HG03457 (cell line): ENCODE results near the gene LCOR.
"Not testable (repeated sequence)": the region's sequence is repeated elsewhere in the genome, so short reads cannot be mapped to it uniquely, and the experiment has no call there.

Experiments used
- ATAC-seq: cut with Tn5 transposase; IDR thresholded peaks from one replicate; pipeline ENCODE4 v1.9.1; 2021; ENCODE audit warnings: moderate number of reproducible peaks; ENCODE audit not compliant: unreplicated experiment

LCOR gene

DNA sequence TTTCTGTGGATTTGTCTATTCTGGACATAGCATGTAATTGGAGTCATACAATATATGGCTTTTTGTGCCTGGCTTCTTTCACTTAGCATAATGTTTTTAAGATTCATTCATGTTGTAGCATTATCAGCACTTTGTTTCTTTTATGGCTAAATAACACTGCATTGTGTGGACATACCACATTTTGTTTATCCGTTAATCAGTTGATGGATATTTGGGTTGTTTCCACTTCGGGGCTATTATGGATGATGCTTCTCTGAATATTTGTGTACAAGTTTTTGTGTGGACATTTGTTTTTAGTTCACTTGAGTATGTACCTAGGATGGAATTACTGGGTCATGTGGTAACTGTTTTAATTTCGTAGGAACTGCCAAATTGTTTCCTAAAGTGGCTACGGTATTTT, 6.4 kb downstream of the LCOR start:
- no peak for ATAC-seq

DNA sequence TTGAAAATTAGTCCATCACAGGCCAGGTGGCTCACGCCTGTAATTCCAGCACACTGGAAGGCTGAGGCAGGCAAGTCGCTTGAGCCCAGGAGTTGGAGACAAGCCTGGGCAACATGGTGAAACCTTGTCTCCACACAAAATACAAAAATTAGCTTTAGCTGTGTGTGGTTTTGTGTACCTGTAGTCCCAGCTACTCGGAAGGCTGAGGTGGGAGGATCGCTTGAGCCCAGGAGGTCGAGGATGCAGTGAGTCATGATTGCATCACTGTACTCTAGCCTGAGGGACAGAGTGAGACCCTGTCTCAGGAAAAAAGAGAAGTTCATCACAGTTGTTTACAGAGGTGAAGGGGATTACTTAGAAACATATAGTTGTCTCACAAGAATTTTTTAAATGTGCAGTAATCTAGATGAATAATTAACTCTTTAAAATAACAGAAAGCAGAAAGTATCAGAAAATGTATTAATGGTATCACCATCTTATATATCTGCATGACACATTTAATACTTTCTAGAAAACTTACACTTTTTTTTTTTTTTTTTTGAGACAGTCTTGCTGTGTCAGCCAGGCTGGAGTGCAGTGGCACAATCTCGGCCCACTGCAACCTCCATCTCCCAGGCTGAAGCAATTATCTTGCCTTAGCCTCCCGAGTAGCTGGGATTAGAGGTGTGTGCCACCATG, 8.9 kb downstream of the LCOR start:
- no peak for ATAC-seq

DNA sequence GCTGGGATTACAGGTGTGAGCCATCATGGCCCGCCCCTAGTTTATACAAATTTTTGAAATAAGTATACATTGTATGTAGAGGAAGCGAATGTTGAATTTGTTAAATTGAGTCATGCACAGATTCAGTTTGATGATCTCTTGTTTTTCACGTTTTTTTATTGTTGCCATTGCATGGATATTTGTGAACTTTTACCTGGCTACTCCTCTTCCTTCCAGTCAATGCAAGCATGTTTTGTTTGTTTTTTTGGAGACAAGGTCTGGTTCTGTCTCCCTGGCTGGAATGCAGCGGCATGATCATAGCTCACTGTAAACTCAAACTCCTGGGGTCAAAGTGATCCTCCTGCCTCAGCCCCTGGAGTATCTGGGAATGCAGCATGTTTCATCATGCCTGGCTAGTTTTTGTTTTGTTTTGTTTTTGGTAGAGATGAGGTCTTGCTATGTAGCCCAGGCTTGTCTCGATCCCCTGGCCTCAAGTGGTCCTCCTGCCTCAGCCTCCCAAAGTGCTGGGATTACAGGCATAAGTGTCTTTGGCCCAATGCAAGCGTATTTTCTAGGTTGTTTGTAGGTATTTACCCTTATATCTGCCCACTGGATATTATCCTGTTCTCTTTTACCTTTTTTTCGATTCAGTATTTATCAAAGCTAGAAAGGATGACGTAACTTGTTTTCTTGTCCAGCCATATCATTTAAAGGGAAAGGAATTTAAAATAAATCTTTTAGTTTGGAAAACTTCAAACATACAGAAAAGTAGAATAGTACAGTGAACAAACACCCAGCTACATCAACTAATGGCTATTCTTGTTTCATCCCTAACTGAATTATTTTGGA, 11.0 kb downstream of the LCOR start:
- no peak for ATAC-seq

DNA sequence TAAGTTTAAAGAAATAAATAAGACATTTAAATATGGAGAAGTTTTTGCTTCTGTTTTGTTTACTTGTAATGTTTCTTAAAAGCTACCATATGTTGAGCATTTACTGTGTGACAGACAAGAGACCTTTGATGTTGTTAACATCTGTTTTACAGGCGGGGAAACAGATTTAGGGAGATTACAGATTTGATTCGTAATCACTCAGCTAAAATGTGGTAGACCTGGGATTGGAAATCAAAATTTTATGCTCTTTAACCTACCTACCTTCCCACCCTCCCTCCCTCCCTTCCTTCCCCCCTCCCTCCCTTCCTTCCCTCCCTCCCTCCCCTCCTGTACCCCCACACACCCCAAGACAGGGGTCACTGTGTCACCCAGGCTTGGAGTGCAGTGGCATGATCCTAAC, 11.7 kb downstream of the LCOR start:
- ATAC-seq, result no peak

DNA sequence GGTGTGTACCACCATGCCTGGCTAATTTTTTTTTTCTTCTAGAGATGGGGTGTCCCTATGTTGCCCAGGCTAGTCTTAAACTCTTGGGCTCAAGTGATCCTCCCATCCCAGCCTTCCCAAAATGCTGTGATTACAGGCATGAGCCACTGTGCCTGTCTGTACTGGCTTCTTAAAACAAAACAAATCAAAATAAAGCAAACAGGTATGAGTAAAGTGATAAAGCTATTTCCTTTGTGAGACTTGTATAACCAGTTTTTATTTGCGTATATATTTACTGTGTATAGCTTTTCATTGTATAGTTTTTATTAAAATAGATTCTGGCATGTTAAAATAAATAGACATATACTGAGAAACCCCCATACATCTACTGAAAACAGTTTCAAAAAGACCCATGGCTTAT, 14.3 kb downstream of the LCOR start:
- no peak for ATAC-seq

DNA sequence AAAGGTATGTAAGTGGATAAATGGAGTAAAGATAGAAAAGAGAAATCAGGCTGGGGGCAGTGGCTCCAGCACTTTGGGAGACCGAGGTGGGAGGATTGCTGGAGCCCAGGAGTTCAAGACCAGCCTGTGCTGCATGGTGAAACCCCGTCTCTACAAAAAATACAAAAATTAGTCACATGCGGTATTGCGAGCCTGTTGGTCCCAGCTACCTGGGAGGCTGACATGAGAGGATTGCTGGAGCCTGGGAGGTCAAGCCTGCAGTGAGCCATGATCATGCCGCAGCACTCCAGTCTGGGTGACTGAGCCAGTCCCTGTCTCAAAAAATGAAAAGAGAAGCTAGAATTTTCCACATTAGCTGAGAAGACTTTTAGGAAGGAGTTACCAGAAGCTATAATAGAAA, 14.8 kb downstream of the LCOR start:
- no peak for ATAC-seq

DNA sequence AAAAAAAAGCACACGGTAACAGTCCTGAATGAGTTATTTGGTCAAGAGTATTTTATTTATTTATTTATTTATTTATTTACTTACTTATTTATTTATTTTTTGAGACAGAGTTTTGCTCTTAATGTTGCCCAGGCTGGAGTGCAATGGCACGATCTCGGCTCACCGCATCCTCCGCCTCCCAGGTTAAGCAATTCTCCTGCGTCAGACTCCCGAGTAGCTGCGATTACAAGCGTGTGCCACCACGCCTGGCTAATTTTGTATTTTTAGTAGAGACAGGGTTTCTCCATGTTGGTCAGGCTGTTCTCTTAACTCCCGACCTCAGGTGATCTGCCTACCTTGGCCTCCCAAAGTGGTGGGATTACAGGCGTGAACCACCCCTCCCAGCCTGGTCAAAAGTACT, 15.3 kb downstream of the LCOR start:
- not testable (repeated sequence) for ATAC-seq

DNA sequence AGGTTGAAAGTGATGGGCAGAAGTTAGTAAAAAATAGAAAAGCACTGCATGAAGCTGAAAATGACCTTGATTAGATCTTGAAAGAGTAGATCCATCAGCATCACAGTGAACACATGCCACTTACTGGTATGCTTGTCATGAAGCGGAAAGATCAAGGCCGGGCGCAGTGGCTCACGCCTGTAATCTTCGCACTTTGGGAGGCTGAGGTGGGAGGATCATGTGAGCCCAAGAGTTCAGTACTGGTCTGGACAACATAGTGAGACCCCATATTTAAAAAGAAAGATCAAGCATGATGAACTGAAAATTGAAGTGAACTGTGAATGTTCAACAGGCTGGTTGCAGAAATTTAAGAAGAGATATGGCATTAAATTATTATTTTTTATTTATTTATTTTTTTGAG, 18.0 kb downstream of the LCOR start:
- ATAC-seq, result no peak

DNA sequence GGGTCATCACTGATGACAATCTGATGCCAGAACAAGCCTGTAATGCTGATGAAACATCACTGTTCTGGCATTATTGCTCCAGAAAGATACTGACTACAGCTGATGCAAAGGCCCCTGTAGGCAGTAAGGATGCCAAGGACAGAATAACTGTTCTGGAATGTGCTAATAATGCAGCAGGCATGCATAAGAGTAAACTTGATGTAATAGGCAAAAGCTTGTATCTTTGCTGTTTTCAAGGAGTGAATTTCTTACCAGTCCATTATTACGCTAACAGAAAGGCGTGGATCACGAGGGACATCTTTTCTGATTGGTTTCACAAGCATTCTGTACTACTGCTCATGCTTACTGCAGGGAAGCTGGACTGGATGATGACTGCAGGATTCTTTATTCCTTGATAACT, 18.7 kb downstream of the LCOR start:
- no peak for ATAC-seq

DNA sequence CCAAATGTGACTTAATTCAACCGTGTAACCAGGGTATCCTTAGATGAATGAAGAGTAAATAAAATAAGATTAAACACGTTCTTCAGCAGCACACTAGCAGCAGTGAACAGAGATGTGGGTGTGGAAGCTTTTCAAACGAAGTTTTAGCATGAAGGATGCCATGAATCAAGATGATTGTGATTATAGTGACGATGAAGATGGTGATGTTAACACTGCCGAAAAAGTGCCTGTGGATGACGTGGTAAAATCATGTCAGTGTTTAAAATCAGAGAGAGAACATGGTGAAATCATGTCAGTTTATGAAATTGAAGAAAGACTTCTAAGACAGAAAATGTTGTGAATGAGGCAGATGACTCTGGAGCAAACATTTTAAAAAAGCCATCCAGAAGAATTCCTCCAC, 19.2 kb downstream of the LCOR start:
- no peak for ATAC-seq

DNA sequence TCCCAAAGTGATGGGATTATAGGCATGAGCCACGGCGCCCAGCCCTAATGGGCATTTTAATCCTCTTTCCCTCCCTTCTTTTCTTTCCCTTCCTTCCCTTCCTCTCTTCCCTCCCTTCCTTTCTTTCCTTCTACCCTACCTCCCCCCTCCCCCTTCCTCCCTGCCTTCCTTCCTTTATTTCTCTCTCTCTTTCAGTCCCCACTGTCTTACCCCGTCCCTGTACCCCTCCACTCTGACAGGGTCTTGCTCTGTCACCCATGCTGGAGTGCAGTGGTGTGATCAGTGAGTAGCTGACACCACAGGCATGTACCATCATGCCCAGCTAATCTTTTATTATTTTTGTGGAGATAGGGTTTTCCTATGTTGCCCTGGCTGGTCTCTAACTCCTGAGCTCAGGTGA, 24.2 kb downstream of the LCOR start:
- ATAC-seq, result no peak

DNA sequence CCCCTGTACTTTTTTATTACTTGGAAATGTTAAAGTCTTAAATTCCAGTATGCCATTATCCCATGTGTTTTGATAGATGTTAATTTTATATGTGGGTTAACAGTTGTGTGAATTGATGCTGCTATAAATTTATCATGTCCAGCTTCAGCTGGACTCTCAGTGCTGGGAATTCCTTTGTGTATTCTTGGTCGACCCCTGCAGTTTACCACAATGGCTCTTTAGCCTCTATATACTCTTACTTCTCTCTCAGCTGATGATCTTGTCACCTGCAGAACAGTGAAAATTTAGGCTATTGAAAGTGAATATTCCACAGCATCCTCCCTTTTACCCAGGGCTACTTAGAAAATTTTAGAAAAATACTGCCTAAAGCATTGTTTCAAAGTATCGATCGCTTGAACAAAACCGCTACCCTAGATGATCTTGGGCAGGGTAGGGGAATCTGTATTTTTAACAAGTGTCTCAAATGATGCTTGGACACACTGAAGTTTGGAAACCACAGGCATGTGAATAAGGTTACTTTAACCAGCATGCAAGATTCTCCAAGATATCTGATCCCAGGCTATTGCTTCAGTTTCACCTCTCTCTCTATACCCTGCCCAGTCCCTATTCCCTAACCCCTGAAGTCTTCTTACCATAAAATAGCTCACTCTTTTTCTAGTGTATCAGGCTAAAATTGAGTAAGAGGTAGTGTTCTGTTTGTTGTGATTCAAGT, 25.4 kb downstream of the LCOR start:
- ATAC-seq, result no peak

DNA sequence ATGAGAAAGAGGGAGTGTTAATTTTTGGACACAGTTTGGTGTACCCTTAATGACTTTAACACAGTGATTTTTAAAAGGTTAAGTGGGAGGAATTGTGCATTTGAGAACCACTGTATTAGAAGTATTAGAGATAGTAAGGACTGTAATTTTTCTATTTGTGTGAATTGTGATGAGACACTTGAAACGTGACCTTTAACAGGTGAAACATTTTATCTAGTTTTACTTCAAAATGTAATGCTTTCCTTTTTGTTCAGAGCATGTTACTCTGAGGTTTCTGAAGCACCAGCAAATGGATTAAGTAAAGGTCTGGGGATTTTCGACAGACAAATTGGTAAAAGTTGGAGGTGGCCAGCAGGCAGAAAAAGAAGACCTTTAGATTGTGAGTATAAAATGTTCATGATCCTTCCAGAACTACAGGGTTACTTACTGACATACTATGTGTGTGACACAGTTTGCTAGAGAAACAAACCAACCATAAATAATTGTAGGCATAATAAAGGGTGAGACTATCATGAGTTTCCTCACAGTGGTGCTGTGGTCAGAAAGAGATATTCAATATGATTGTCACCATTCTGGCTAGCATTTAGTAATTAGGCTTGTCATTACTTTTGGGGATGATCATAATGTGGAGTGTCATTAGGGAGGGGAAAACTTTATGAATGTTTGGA, 26.1 kb downstream of the LCOR start:
- ATAC-seq, result no peak

DNA sequence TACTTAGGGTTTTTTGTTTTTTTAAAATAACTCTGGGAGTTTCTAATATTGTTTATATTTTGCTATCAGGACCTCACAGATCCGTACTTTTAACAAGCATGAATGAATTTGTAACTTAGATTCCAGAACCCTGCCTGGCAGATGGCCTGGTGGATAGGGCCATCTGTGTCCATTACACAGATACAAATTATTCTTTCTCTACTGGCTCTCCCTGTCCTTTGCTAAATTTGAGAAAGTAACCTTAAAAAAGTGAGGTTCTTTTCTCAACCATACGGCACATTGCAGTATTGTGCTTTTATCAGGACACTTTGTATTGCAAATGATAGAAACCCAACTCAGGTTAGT, 26.6 kb downstream of the LCOR start:
- ATAC-seq, result no peak

DNA sequence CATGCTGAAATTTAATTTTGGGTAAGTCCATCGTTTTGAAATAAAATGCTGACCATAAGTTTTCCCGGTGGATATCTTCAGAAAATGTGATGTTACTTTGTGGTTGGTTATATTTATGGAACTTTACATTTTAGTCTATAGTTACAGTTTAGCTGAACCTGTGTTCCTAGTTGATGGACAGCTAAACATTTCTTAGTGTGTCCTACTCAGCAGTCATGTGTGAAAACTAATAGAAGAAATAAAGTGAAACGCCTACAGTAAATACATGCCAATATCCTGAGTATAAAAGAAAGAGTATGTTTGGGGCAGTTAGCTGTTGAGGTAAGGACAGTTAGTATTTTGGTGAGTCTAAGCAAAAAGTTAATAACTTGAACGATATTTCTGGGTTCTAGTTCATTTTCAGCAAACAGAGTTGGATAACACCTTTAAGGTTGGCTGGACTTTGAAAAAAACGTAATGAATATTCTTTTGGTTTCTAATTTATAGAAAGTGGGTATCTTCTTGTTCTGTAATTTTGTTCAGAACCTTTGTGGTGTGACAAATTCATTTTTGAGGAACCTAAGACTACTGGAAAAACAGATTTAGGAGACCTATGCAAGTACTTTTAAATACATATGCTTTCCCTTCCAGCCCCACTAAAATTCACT, 28.7 kb downstream of the LCOR start:
- no peak for ATAC-seq

DNA sequence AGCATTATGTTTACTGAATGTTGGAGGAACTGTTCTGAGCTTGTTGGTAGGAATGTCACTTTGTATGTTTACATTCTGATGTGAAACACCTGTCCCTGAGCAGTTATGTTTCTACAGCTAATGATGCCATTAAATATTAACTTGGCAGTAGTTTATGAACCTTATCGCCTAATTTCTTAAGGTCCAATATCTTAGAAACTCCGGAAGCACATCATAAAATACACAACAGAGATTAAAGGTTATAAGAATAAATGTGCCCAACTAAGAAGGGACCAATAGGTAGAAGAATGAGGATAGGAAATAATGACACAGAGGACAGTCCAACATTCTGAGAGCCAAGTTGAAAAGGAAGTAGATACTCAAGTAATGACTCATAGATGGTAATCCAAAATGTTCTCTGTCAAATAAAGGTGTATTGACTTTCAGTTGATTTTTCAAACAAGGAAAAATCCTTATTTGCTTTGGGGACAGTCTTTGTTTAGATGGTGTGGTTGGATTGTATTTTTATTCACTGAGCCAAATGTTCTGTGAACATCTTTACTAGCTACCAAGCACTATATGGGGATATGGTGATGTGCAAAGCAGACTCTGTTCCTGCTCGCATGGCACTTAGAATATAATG, 31.9 kb downstream of the LCOR start:
- ATAC-seq, result peak; percentile 66

DNA sequence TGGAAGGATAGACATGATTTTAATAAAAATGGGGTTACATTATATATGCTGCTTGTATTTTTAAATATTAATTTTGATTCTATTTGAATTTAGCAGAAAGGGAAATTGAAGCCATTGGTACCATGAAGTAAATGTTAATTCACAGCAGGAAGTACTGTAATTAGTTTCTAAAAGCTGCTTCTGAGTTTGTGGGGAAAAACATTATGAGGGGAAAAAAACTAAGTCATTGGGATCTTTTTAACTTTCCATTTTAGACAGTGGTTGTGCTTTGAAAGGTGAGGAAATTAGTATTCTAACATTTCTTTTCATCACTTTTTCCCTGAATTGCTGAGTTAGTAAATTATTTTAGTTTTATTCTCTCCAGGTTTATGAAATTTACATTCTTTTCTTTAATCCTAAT, 41.0 kb downstream of the LCOR start:
- no peak for ATAC-seq

DNA sequence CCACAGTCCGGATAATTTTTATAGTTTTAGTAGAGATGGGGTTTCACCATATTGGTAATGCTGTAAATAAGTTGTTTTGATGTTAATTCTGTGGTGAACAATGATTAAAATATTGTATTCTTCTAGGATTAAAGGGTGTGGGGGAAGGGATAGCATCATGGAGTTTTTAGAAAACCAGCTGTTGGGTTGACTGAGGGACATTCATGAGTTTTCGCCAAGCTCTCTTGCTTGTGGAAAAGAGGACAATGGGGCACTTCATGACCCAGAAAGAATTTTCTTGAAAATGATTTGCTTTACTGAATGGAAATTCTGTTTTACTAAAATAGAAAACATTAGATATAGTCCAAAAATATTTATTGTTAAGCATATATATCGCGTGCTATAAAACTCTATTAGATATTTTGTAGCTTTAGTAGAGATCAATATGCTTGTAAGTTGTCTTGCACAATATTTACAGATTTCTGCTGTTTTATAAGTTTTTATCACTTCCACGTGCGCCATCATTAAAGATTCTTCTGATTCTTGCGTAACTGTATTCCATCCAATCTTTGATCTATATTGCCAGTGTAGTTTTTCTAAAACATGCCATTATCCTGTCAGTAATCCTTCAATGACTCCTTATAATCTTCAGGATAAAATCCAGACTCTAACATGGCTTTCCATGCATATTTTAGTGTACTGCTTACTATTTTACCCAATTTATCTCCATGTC, 41.8 kb downstream of the LCOR start:
- no peak for ATAC-seq

DNA sequence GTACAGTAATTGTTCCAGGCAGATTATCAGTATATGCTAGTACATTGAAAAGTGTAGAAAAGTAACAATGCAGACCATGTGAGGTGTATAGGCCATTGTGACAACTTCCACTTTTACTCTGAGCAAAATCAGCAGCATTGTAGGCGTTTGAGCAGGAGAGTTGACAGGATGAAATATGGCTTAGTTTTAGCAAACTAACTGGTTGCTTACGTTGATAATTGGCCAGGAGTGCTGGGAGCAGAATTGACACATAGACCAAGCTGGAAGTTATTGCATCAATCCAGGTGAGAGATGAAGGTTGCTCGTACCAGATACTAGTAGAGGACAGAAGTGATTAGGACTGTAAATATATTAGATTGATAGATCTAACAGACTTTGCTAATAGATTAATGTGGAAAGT, 46.0 kb downstream of the LCOR start:
- no peak for ATAC-seq

DNA sequence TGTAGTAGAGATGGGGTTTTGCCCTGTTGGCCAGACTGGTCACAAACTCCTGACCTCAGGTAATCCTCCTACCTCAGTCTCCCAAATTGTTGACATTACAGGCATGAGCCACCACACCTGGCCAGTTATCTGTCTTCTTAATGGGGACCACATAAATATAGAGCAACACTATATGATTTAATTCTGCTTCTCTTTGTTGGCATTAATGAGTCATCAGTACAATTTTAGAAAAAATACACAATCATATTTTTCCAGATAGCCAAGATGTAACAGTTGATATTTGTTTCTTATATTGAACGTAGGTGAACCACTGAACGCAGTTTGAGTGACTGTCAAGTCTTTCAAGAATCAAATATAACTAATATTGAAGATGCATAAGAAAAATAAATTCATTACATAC, 48.5 kb downstream of the LCOR start:
- ATAC-seq, result no peak
